Gastrocnemius medialis (tissue), 4 donors: ENCODE results near the gene HBE1. TPM values are rescaled to one million over a fixed set of nuclear protein-coding genes. Genes with fewer than 3 reads are reported as not detected.

Experiments
- ATAC-seq, 2 donors: fragments of 150-250 bp; one replicate each; pipeline ENCODE4 v1.9.1; 2016
- DNase-seq, 2 donors: peaks; one replicate each; pipeline ENCODE4 v3.0.0-alpha.2; 2019
- H3K27ac ChIP-seq, 4 donors: fragments of 200-600 bp; sonication (generic); 1 replicate in 1 of 4; 2 replicates in 3 of 4; pipeline ENCODE4 v1.5.1; 2016 to 2018; ENCODE audit warnings: mild to moderate bottlenecking in 2 of 4, moderate library complexity in 1 of 4
- H3K27me3 ChIP-seq, 3 donors: fragments of 200-600 bp; sonication (generic) in 2 of 3; 1 replicate in 1 of 3; 2 replicates in 2 of 3; pipeline versions ENCODE4 v1.5.1 to v1.6.0; 2016 to 2019; ENCODE audit warnings: mild to moderate bottlenecking in 1 of 3, moderate library complexity in 1 of 3
- H3K36me3 ChIP-seq, 2 donors: fragments of 200-600 bp; sonication (generic) in 1 of 2; one replicate each; pipeline ENCODE4 v1.5.1; 2017 to 2018
- H3K4me1 ChIP-seq, 2 donors: fragments of 200-600 bp; sonication (generic) in 1 of 2; one replicate each; pipeline ENCODE4 v1.5.1; 2016 to 2017; ENCODE audit warnings: mild to moderate bottlenecking in 2 of 2
- H3K4me3 ChIP-seq, 4 donors: fragments of 200-600 bp; sonication (generic) in 3 of 4; 1 replicate in 1 of 4; 2 replicates in 3 of 4; pipeline ENCODE4 v1.5.1; 2016 to 2019; ENCODE audit warnings: mild to moderate bottlenecking in 2 of 4
- H3K9me3 ChIP-seq, 3 donors: fragments of 200-600 bp; sonication (generic) in 2 of 3; 1 replicate in 1 of 3; 2 replicates in 2 of 3; pipeline ENCODE4 v1.5.1; 2016 to 2019
- POLR2A ChIP-seq, 2 donors: fragments of 450-650 bp; IDR thresholded peaks; one replicate each; pipeline ENCODE4 v1.6.1; 2017; ENCODE audit warnings: antibody characterized with exemption in 2 of 2, mild to moderate bottlenecking in 2 of 2, moderate library complexity in 2 of 2
- in situ Hi-C, 4 donors: fragments of 200-750 bp; cut with MboI; loops; one replicate each; pipeline versions ENCODE4 v1.15.0 to v1.8.0; 2017; ENCODE audit warnings: low sequenced_read_pairs in 4 of 4
- intact Hi-C: fragments of 100-400 bp; cut with DNase I; formaldehyde crosslinking; loops from one replicate; pipeline ENCODE4 v1.15.1; 2023; ENCODE audit warnings: low total_unique reads
- total RNA-seq, 4 donors: library from RNA; depleted of rRNA; stranded (reverse); fragments of >200 nt; gene quantifications; one replicate each; pipeline versions ENCODE4 v1.1.0 to v1.2.3, GENCODE V29; 2016
- TF ChIP-seq, protein P1 (sequence below), 5 experiments: fragments of 450-650 bp in 3 of 5; fragments of 200-600 bp in 2 of 5; sonication (generic) in 2 of 5; IDR thresholded peaks in 4 of 5; conservative IDR thresholded peaks in 1 of 5; 1 replicate in 4 of 5; 2 replicates in 1 of 5; pipeline ENCODE4 v1.5.1; 2016 to 2019; ENCODE audit warnings: antibody characterized with exemption in 5 of 5, mild to moderate bottlenecking in 3 of 5, moderate library complexity in 3 of 5

HBE1 gene
- total RNA-seq, 4 donors from 2014 or later = not detected

DNA sequence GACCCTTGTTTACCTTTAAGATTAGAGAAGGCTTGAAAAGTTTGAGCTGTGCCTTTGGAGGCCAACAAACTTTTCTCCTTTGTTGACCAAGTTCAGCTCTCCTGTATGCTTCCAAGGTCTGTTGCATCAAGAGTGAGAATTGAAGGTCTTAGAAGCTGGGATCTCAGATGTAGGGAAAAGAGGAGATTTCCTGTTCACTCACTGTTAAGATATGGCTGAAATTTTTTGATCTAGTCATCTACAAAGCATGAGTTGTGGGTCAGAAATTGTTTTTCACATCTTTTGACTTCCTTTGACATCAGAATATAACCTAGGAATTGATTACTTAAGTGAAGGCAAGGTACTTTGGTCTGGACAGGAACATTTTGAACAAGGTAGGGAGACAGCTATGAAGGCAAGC, 20.0 kb upstream of the HBE1 start:
- Histone ChIP-seq H3K4me3 (no peak overlapping the region), H3K27me3 (no peaks in the 10 kb centered on the region), H3K4me1 (no peaks in the 10 kb centered on the region), H3K9me3 (no peaks in the 10 kb centered on the region), H3K36me3 (no peaks in the 10 kb centered on the region), H3K27ac (no peak overlapping the region)
- no peak for DNase-seq
- ATAC-seq = no peak
- in situ Hi-C loops (no loop called here), intact Hi-C loops (no loop called here)
- TF ChIP-seq POLR2A (IDR thresholded peaks at IDR 0.05) = no peak
- TF ChIP-seq, protein P1, sequence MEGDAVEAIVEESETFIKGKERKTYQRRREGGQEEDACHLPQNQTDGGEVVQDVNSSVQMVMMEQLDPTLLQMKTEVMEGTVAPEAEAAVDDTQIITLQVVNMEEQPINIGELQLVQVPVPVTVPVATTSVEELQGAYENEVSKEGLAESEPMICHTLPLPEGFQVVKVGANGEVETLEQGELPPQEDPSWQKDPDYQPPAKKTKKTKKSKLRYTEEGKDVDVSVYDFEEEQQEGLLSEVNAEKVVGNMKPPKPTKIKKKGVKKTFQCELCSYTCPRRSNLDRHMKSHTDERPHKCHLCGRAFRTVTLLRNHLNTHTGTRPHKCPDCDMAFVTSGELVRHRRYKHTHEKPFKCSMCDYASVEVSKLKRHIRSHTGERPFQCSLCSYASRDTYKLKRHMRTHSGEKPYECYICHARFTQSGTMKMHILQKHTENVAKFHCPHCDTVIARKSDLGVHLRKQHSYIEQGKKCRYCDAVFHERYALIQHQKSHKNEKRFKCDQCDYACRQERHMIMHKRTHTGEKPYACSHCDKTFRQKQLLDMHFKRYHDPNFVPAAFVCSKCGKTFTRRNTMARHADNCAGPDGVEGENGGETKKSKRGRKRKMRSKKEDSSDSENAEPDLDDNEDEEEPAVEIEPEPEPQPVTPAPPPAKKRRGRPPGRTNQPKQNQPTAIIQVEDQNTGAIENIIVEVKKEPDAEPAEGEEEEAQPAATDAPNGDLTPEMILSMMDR (IDR thresholded peaks at IDR 0.05 in 4 of 5, conservative IDR thresholded peaks at IDR 0.05 in 1 of 5) = no peak

DNA sequence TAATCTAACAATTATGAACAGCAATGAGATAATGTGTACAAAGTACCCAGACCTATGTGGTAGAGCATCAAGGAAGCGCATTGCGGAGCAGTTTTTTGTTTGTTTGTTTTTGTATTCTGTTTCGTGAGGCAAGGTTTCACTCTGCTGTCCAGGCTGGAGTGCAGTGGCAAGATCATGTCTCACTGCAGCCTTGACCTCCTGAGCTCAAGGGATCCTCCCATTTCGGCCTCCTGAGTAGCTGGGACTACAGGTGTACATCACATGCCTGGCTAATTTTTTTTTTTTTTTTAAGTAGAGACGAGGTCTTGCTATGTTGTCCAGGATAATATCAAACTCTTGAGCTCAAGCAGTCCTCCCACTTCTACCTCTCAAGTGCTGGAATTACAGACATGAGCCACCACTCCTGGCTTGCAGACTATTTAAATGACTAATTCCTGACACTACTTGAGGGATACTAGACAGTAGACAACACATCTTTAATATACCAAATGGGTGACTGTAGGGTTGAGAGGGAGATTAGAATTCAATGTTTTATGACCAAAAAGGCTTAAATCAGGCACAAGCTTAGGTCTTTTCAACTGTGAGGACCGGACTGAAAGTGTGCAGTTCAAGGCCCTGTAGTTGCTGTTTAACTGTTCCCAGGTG, 19.3 kb upstream of the HBE1 start:
- DNase-seq = no peak
- TF ChIP-seq, protein P1 (IDR thresholded peaks at IDR 0.05 in 4 of 5, conservative IDR thresholded peaks at IDR 0.05 in 1 of 5) = no peak
- TF ChIP-seq POLR2A (IDR thresholded peaks at IDR 0.05) = no peak
- H3K4me1 ChIP-seq = no peaks in the 10 kb centered on the region
- H3K27ac ChIP-seq = no peak overlapping the region
- in situ Hi-C loops = no loop called here
- intact Hi-C loops = no loop called here
- no peak for ATAC-seq
- H3K36me3 ChIP-seq = no peaks in the 10 kb centered on the region
- H3K4me3 ChIP-seq = no peak overlapping the region
- no peaks in the 10 kb centered on the region for H3K9me3 ChIP-seq
- no peaks in the 10 kb centered on the region for H3K27me3 ChIP-seq

DNA sequence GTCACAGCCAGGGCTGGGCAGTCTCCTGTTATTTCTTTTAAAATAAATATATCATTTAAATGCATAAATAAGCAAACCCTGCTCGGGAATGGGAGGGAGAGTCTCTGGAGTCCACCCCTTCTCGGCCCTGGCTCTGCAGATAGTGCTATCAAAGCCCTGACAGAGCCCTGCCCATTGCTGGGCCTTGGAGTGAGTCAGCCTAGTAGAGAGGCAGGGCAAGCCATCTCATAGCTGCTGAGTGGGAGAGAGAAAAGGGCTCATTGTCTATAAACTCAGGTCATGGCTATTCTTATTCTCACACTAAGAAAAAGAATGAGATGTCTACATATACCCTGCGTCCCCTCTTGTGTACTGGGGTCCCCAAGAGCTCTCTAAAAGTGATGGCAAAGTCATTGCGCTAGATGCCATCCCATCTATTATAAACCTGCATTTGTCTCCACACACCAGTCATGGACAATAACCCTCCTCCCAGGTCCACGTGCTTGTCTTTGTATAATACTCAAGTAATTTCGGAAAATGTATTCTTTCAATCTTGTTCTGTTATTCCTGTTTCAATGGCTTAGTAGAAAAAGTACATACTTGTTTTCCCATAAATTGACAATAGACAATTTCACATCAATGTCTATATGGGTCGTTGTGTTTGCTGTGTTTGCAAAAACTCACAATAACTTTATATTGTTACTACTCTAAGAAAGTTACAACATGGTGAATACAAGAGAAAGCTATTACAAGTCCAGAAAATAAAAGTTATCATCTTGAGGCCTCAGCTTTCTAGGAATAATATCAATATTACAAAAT, 18.6 kb upstream of the HBE1 start:
- in situ Hi-C loops = no loop called here

DNA sequence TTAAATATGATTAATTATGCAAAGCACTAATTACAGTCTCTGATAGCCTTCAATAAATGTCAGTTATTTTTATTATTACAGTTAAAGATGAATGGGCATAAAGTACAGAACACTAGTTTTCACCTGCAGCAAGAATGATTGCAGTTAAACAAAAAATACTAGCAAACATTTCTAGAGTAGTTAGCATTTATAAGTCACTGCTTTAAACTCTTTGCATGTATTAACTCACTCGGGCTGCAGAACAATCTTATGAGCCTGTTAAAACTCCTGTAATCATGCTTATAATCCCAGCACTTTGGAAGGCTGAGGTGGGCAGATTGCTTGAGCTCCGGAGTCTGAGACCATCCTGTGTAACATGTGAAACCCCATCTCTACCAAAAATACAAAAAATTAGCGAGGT, 17.2 kb upstream of the HBE1 start:
- H3K36me3 ChIP-seq = no peaks in the 10 kb centered on the region
- H3K4me1 ChIP-seq = no peaks in the 10 kb centered on the region
- H3K4me3 ChIP-seq = no peak overlapping the region
- intact Hi-C loops = no loop called here
- TF ChIP-seq POLR2A (IDR thresholded peaks at IDR 0.05) = no peak
- TF ChIP-seq, protein P1 (IDR thresholded peaks at IDR 0.05 in 4 of 5, conservative IDR thresholded peaks at IDR 0.05 in 1 of 5) = no peak
- no peak for DNase-seq
- H3K27ac ChIP-seq = no peak overlapping the region
- in situ Hi-C loops = no loop called here
- no peaks in the 10 kb centered on the region for H3K9me3 ChIP-seq
- ATAC-seq = no peak
- no peaks in the 10 kb centered on the region for H3K27me3 ChIP-seq

More for the DNA sequence above, 18.6 kb upstream of the HBE1 start:
- Histone ChIP-seq H3K36me3 (no peaks in the 10 kb centered on the region), H3K27me3 (no peaks in the 10 kb centered on the region), H3K27ac (no peak overlapping the region), H3K4me1 (no peaks in the 10 kb centered on the region), H3K9me3 (no peaks in the 10 kb centered on the region), H3K4me3 (no peak overlapping the region)
- no peak for ATAC-seq
- TF ChIP-seq, protein P1 (IDR thresholded peaks at IDR 0.05 in 4 of 5, conservative IDR thresholded peaks at IDR 0.05 in 1 of 5) = no peak
- no peak for TF ChIP-seq POLR2A (IDR thresholded peaks at IDR 0.05)
- intact Hi-C loops = no loop called here
- no peak for DNase-seq
